GM12873 (cell line): ENCODE results near the gene UNKL.

ENCODE experiments used
- CTCF ChIP-seq: IDR thresholded peaks from 2 replicates; pipeline ENCODE4 v1.5.1; 2012; ENCODE audit warnings: low read depth, mild to moderate bottlenecking, moderate library complexity, low read length, control low read depth; ENCODE audit not compliant: insufficient read depth; ENCODE audit errors: missing control alignments

Gene UNKL

GRCh38 chr16:1414532-1415260 is at the start of gene UNKL:
UNKL (minus strand) TSS chr16:1414704; CDS start chr16:1414691, 13 bp downstream.
- TF ChIP-seq CTCF, result no peak

- no peak for TF ChIP-seq CTCF
Observed at GRCh38 chr16:1461146-1461545, 46.6 kb upstream of the UNKL start.

- no peak for TF ChIP-seq CTCF
Observed at GRCh38 chr16:1460602-1461138, 46.2 kb upstream of the UNKL start.

- TF ChIP-seq CTCF, result no peak
Observed at GRCh38 chr16:1459967-1460366, 45.5 kb upstream of the UNKL start.

GRCh38 chr16:1458977-1459341 is 44.5 kb upstream of the UNKL start:
- TF ChIP-seq CTCF, result no peak

- TF ChIP-seq CTCF, result no peak
Observed at GRCh38 chr16:1458336-1458976, 44.0 kb upstream of the UNKL start.

GRCh38 chr16:1457489-1458245 is 43.2 kb upstream of the UNKL start:
- no peak for TF ChIP-seq CTCF
